Astrocyte (in vitro differentiated cells and primary cell): ENCODE measurements around the gene PLEKHA7.
A peak's percentile ranks its signal among the peaks of the same experiment; 100 is the strongest.

Experiments used
- CTCF ChIP-seq: IDR thresholded peaks from 2 replicates; pipeline ENCODE4 v1.5.1; 2011; ENCODE audit warnings: low read depth, mild to moderate bottlenecking, inconsistent platforms, low read length, moderate library complexity; ENCODE audit not compliant: insufficient read depth
- EZH2 ChIP-seq: IDR thresholded peaks from 2 replicates; pipeline ENCODE4 v1.6.1; 2012; ENCODE audit warnings: mild to moderate bottlenecking, low read length, inconsistent platforms; ENCODE audit not compliant: insufficient read depth

- TF ChIP-seq CTCF = peak; percentile 70
- TF ChIP-seq EZH2 = no peak
Measured at GRCh38 chr11:16935518-16936302, 78.5 kb downstream of the PLEKHA7 start.
